GM18505 (cell line): ENCODE results near the gene TMEM95.
"Not testable (repeated sequence)": the region's sequence is repeated elsewhere in the genome, so short reads cannot be mapped to it uniquely, and the experiment has no call there.

Source experiments
- ATAC-seq: cut with Tn5 transposase; IDR thresholded peaks from one replicate; pipeline ENCODE4 v1.9.1; 2021; ENCODE audit not compliant: unreplicated experiment
- POLR2A ChIP-seq: IDR thresholded peaks from 4 replicates; pipeline ENCODE4 v1.6.1; 2011; ENCODE audit warnings: borderline replicate concordance; ENCODE audit not compliant: insufficient read depth, insufficient read length; ENCODE audit errors: extremely low read depth

Gene TMEM95

DNA sequence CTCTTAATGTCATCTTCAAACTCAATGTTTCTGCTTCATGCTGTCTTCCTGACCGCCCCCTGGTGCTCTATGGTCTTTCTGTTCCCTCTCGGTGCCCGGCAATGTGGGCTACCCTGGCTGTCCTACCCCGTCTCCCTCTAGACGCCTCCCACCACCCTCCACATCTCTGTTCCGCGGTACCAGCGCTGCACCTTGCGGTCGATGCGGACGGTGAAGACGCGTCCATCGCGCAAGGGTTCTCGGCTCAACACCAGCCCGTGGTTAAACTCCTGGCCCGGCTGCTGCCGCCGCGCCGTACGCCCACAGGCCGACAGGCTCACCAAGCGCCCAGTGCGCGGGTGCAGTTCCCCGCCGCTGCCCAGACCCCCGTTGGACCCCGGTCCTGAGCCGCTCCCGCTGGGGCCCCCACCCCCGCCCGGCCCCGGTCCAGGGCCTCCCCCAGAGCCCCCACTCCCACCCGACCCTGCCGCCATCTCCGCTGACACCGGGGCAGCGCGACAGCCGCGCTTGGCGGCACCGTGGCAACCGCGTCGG lies 26.0 kb upstream of the TMEM95 start, which contains the start of gene NEURL4:
Gene NEURL4, minus strand, starts transcription at position 496 of the 534 bp plus-strand sequence. Its CDS starts 23 bp downstream, at position 473.
- TF ChIP-seq POLR2A: no peak
- peak; percentile 1 for ATAC-seq

GRCh38 chr17:7329374-7329996 lies 25.5 kb upstream of the TMEM95 start:
- peak; percentile 60 for ATAC-seq
- TF ChIP-seq POLR2A: peak; percentile 83

- ATAC-seq: peak; percentile 33
Measured at GRCh38 chr17:7329997-7330637, 24.8 kb upstream of the TMEM95 start.

GRCh38 chr17:7330638-7331015 lies 24.3 kb upstream of the TMEM95 start:
- no peak for ATAC-seq

More at GRCh38 chr17:7329997-7330637, 24.8 kb upstream of the TMEM95 start:
- peak; percentile 45 for TF ChIP-seq POLR2A

GRCh38 chr17:7332111-7332510 lies 22.8 kb upstream of the TMEM95 start:
- no peak for TF ChIP-seq POLR2A
- no peak for ATAC-seq

More at GRCh38 chr17:7330638-7331015, 24.3 kb upstream of the TMEM95 start:
- no peak for TF ChIP-seq POLR2A

- not testable (repeated sequence) for ATAC-seq
Measured at GRCh38 chr17:7332600-7333069, 22.3 kb upstream of the TMEM95 start.

GRCh38 chr17:7334938-7335538 lies 19.9 kb upstream of the TMEM95 start:
- TF ChIP-seq POLR2A: no peak
- ATAC-seq: no peak

More at GRCh38 chr17:7332600-7333069, 22.3 kb upstream of the TMEM95 start:
- TF ChIP-seq POLR2A: peak; percentile 45

DNA sequence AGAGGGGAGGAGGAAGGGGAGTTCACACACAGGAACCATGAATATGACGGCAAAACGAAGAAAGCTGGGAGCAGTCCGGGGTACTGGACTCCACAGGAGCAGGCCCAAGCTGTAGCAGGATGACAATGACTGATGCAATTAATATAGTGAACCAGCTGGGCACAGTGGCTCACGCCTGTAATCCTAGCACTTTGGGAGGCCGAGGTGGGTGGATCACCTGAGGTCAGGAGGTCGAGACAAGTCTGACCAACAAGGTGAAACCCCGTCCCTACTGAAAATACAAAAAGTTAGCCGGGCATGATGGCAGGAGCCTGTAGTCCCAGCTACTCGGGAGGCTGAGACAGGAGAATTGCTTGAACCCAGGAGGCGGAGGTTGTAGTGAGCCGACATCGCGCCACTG lies 19.2 kb upstream of the TMEM95 start:
- ATAC-seq: not testable (repeated sequence)

GRCh38 chr17:7336240-7337175 lies 18.4 kb upstream of the TMEM95 start, which contains the start of gene ACAP1:
TSS of gene ACAP1 (plus strand) at chr17:7336529. CDS start at chr17:7336735, 206 bp downstream.
- peak; percentile 63 for TF ChIP-seq POLR2A
- ATAC-seq: peak; percentile 59

DNA sequence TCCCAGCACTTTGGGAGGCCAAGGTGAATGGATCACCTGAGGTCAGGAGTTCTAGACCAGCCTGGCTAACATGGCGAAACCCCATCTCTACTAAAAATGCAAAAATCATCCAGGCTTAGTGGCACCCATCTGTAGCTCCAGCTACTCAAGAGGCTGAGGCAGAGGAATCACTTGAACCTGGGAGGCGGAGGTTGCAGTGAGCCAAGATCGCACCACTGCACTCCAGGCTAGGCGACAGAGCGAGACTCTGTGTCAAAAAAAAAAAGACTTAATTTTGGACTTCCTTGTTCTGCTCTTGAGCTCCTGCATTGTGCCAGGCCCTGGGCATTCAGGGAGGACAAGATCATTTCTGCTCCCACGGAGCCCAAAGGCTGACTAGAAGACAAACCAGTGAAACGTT lies 17.4 kb upstream of the TMEM95 start:
- not testable (repeated sequence) for ATAC-seq

GRCh38 chr17:7340179-7340578 lies 14.8 kb upstream of the TMEM95 start:
- no peak for ATAC-seq
- TF ChIP-seq POLR2A: no peak

DNA sequence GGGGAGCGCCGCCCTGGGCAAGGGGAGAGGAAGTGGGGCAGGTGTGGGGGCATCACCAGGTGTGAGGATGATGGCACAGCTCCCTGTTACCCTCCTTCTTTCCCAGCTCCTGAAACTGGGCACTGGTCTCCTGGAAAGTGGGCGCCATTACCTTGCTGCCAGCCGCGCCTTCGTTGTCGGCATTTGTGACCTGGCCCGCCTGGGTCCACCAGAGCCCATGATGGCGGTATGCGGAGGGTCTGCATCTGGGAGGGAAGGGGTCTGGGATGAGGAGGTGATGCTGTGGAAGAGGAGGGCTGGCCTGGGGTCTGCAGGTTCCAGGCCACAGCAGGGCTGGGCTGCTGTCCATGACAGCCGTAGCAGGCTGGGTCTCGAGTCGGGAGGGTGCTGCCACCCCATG lies 13.1 kb upstream of the TMEM95 start:
- no peak for TF ChIP-seq POLR2A
- ATAC-seq: no peak

DNA sequence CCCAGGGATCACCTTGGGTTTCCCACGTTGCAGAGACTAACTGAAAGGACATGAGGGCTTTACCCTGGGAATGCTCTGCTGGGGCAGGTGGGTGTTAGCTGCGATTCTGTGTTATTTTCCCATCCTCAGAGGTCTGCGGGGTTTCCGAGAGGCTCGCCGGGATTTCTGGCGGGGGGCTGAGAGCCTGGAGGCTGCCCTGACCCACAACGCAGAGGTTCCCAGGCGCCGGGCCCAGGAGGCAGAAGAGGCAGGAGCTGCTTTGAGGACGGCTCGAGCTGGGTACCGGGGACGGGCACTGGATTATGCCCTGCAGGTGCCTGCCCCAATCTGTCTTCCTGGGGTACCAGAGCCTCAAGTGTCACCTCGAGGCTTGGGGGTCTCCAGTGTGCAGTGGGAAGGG lies 11.7 kb upstream of the TMEM95 start:
- no peak for ATAC-seq

More for the DNA sequence above, 11.7 kb upstream of the TMEM95 start:
- no peak for TF ChIP-seq POLR2A
